SK-N-SH (cell line): ENCODE measurements around the gene CDC123. TPM values are rescaled to one million over a fixed set of nuclear protein-coding genes. Genes with fewer than 3 reads are reported as not detected.

ENCODE experiments used
- CTCF ChIA-PET: fragments of 300-600, 350-600 bp; formaldehyde crosslinking; extraction: SDS; loops from one replicate; lab custom pipeline; 2021; lab: Yijun Ruan, JAX
- POLR2A ChIA-PET: fragments of 350-600 bp; sonication (Branson Sonifier 250); formaldehyde crosslinking; extraction: SDS; loops from one replicate; lab custom pipeline; 2020; ENCODE audit warnings: antibody characterized with exemption, inconsistent platforms; lab: Yijun Ruan, JAX
- DNase-seq: peaks from one replicate; pipeline ENCODE4 v3.0.0; 2012
- H2AFZ ChIP-seq: fragments of 200-600 bp; sonication (generic); 2 replicates; pipeline ENCODE4 v1.8.1; 2016; ENCODE audit warnings: antibody characterized with exemption, mild to moderate bottlenecking, low read depth
- H3F3A ChIP-seq: fragments of 200-600 bp; sonication (generic); replicated peaks from 2 replicates; pipeline ENCODE3; 2016; ENCODE audit warnings: antibody characterized with exemption, mild to moderate bottlenecking; ENCODE audit not compliant: insufficient read depth
- H3K27ac ChIP-seq, 2 experiments: fragments of 200-500 bp in 1 of 2; fragments of 200-600 bp in 1 of 2; sonication (Bioruptor generic) in 1 of 2; sonication (generic), shearing (Covaris generic) in 1 of 2; 2 replicates each; pipeline versions ENCODE4 v1.5.1 to v1.6.1; 2014 to 2016; ENCODE audit warnings: low read depth in 2 of 2, inconsistent platforms in 1 of 2, low read length in 1 of 2, mild to moderate bottlenecking in 1 of 2, mixed read lengths in 1 of 2
- H3K27me3 ChIP-seq: fragments of 200-600 bp; sonication (generic), shearing (Covaris generic); 2 replicates; pipeline ENCODE4 v1.6.1; 2016; ENCODE audit warnings: mixed run types; ENCODE audit not compliant: insufficient read depth
- H3K36me3 ChIP-seq, 2 experiments: fragments of 200-500 bp in 1 of 2; fragments of 200-600 bp in 1 of 2; sonication (Bioruptor generic) in 1 of 2; sonication (generic) in 1 of 2; replicated peaks in 1 of 2; 2 replicates each; pipeline versions ENCODE3 to v1.5.1; 2014 to 2016; ENCODE audit warnings: low read length in 1 of 2, mild to moderate bottlenecking in 1 of 2; ENCODE audit not compliant: insufficient read depth in 2 of 2, control insufficient read depth in 1 of 2
- H3K4me1 ChIP-seq, 2 experiments: fragments of 200-500 bp in 1 of 2; fragments of 200-600 bp in 1 of 2; sonication (Bioruptor generic) in 1 of 2; sonication (generic), shearing (Covaris generic) in 1 of 2; 2 replicates each; pipeline versions ENCODE4 v1.5.1 to v1.6.1; 2014 to 2016; ENCODE audit warnings: low read depth in 1 of 2, low read length in 1 of 2, mixed run types in 1 of 2; ENCODE audit not compliant: insufficient read depth in 2 of 2, control insufficient read depth in 1 of 2
- H3K4me2 ChIP-seq: fragments of 200-600 bp; sonication (generic), shearing (Covaris generic); 2 replicates; pipeline ENCODE4 v1.6.1; 2017; ENCODE audit warnings: mixed run types
- H3K4me3 ChIP-seq, 2 experiments: fragments of 200-500 bp in 1 of 2; fragments of 200-600 bp in 1 of 2; sonication (Bioruptor generic) in 1 of 2; sonication (generic), shearing (Covaris generic) in 1 of 2; 2 replicates each; pipeline versions ENCODE4 v1.5.1 to v1.8.1; 2014 to 2016; ENCODE audit warnings: low read depth in 2 of 2, inconsistent platforms in 1 of 2, low read length in 1 of 2, mild to moderate bottlenecking in 1 of 2, mixed read lengths in 1 of 2, moderate library complexity in 1 of 2
- H3K79me2 ChIP-seq: fragments of 200-600 bp; sonication (generic); 2 replicates; pipeline ENCODE4 v1.8.1; 2017; ENCODE audit warnings: mild to moderate bottlenecking; ENCODE audit not compliant: insufficient read depth
- H3K9ac ChIP-seq: fragments of 200-600 bp; sonication (generic); 2 replicates; pipeline ENCODE4 v1.6.1; 2017; ENCODE audit warnings: mixed run types
- H3K9me2 ChIP-seq: fragments of 200-600 bp; sonication (generic); 2 replicates; pipeline ENCODE4 v1.6.1; 2017; ENCODE audit warnings: mixed run types
- H3K9me3 ChIP-seq: fragments of 200-600 bp; sonication (generic); 2 replicates; pipeline ENCODE4 v1.6.1; 2017; ENCODE audit warnings: mixed run types, mild to moderate bottlenecking, moderate library complexity
- H4K20me1 ChIP-seq: fragments of 200-600 bp; sonication (generic); 2 replicates; pipeline ENCODE4 v1.6.1; 2017; ENCODE audit warnings: mild to moderate bottlenecking, mixed run types; ENCODE audit not compliant: insufficient read depth
- CHD2 ChIP-seq: fragments of 150-350 bp; IDR thresholded peaks from 2 replicates; pipeline ENCODE4 v1.6.1; 2018; ENCODE audit warnings: low read length; ENCODE audit not compliant: partially characterized antibody
- EP300 ChIP-seq, 2 experiments: IDR thresholded peaks; 2 replicates each; pipeline versions ENCODE4 v1.4.0 to v1.6.1; 2012; ENCODE audit warnings: borderline replicate concordance in 1 of 2, low read depth in 1 of 2, low read length in 1 of 2
- EZH2phosphoT487 ChIP-seq: fragments of 200-600 bp; sonication (generic); IDR thresholded peaks from 2 replicates; pipeline ENCODE4 v1.6.1; 2017; ENCODE audit warnings: low read depth, mixed run types, mild to moderate bottlenecking, antibody characterized with exemption, moderate library complexity, borderline replicate concordance
- FOSL2 ChIP-seq: IDR thresholded peaks from 2 replicates; pipeline ENCODE4 v1.4.0; 2012; ENCODE audit warnings: low read depth, mild to moderate bottlenecking, moderate library complexity, borderline replicate concordance
- FOXJ3 ChIP-seq: sonication (generic); formaldehyde crosslinking; IDR thresholded peaks from 2 replicates; pipeline ENCODE4 v1.5.1; 2020; ENCODE audit warnings: mild to moderate bottlenecking, missing genetic modification reagents
- GATA2 ChIP-seq: sonication (generic); formaldehyde crosslinking; IDR thresholded peaks from 2 replicates; pipeline ENCODE4 v1.5.0; 2020; ENCODE audit warnings: mild to moderate bottlenecking, missing genetic modification reagents
- IRF3 ChIP-seq: fragments of 150-350 bp; IDR thresholded peaks from 2 replicates; pipeline ENCODE4 v1.6.1; 2016; ENCODE audit warnings: mild to moderate bottlenecking, low read depth, low read length
- JUND ChIP-seq: IDR thresholded peaks from 2 replicates; pipeline ENCODE4 v1.4.0; 2012
- POLR2AphosphoS5 ChIP-seq: IDR thresholded peaks from 2 replicates; pipeline ENCODE4 v1.6.1; 2012; ENCODE audit warnings: low read depth, low read length
- SMC3 ChIP-seq: IDR thresholded peaks from 2 replicates; pipeline ENCODE4 v1.6.1; 2012; ENCODE audit warnings: low read depth, low read length, improper control_type of control experiment
- TAF1 ChIP-seq: IDR thresholded peaks from 2 replicates; pipeline ENCODE4 v1.6.1; 2012; ENCODE audit warnings: low read depth, mild to moderate bottlenecking, low read length, moderate library complexity, borderline replicate concordance
- USF1 ChIP-seq: IDR thresholded peaks from 2 replicates; pipeline ENCODE4 v1.4.0; 2012; ENCODE audit warnings: low read depth, borderline replicate concordance
- WGBS: methylation state at CpG from one replicate; pipeline ENCODE4 v1.1.6; 2017; ENCODE audit warnings: low lambda C conversion rate; 5-methylcytosine and 5-hydroxymethylcytosine counted together
- polyA plus RNA-seq, 3 experiments: library from polyadenylated mRNA; depleted of rRNA; stranded (reverse); fragments of >200 nt; gene quantifications; 2 replicates each; pipeline ENCODE4 v1.2.3, GENCODE V29; 2012
- TF ChIP-seq, protein P1 (sequence below): IDR thresholded peaks from 2 replicates; pipeline ENCODE4 v1.4.0; 2012; ENCODE audit warnings: low read depth
- TF ChIP-seq, protein P2 (sequence below): fragments of 150-350 bp; IDR thresholded peaks from 2 replicates; pipeline ENCODE4 v1.6.1; 2017; ENCODE audit warnings: antibody characterized with exemption, low read length, low read depth, borderline replicate concordance

The CDC123 gene
- polyA plus RNA-seq, 1 of the 3 experiments (the other 2 are of a cell fraction) = 139 TPM

DNA sequence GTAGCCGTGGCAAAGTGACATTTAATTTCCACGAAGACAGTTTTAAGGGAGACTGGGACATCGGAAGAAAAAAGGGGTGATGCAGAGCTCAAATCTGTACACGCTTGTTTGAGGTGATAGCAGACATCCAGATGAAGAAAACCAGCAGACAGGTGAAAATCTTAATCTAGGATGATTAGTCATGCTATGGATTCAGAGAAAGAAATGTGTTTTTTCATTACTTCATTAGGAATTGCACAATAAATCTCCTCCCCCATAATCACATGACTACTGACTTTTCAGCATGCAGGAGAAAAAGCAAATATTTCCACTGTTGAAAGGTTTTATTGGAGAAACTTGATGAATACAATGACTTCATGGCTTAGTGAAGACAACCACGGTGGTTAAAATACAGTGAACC, 2.8 kb upstream of the CDC123 start (continued):
- TF ChIP-seq EP300 (IDR thresholded peaks at IDR 0.05; ENCODE audit: borderline replicate concordance in 1 of 2, low read depth in 1 of 2, low read length in 1 of 2) (no peak), POLR2AphosphoS5 (no peak), JUND (no peak), CHD2 (no peak), TAF1 (no peak)
- TF ChIP-seq, protein P1, sequence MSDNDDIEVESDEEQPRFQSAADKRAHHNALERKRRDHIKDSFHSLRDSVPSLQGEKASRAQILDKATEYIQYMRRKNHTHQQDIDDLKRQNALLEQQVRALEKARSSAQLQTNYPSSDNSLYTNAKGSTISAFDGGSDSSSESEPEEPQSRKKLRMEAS = no peak

DNA sequence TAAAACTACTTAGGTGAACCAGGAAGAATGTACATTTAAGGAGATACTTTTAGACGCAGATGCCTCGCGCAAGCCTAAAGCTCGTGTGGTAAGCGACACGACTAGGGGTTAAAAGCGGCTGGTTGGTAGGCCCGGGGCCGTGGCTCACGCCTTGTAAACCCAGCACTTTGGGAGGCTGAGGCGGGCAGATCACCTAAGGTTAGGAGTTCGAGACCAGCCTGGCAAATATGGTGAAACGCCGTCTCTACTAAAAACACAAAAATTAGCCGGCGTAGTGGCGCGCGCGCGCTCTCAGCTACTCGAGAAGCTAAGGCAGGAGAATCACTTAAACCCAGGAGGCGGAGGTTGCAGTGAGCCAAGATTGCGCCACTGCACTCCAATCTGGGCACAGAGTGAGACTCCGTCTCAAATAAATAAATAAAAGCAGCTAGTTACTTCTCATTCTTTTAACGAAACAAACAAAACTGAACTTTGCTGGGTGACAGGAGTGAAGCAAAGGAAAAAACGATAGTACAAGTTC, 1.2 kb upstream of the CDC123 start:
- Histone ChIP-seq H4K20me1 (peaks cover 6% of the 10 kb centered on the region; the same call in 1 of the 2 replicates), H3K27ac (peak overlapping the region in 1 of 2 experiments; percentile 94; a peak in 3 of 4 replicates), H3K9me3 (no peaks in the 10 kb centered on the region), H3K9me2 (no peaks in the 10 kb centered on the region), H3K4me3 (peak overlapping the region; percentile 92 to 98), H2AFZ (peak overlapping the region; percentile 94), H3K4me1 (peaks cover 0 to 10% of the 10 kb centered on the region in 2 experiments; a peak in 3 of 4 replicates), H3K36me3 (peaks cover 16 to 28% of the 10 kb centered on the region in 2 experiments), H3K9ac (peak overlapping the region; percentile 92), H3K79me2 (peaks cover 97% of the 10 kb centered on the region), H3F3A (peaks cover 5% of the 10 kb centered on the region), H3K4me2 (peak overlapping the region; percentile 92), H3K27me3 (no peaks in the 10 kb centered on the region)
- 6% methylated on average over 27 of the region's 27 CpGs for WGBS
- TF ChIP-seq EP300 (IDR thresholded peaks at IDR 0.05; ENCODE audit: borderline replicate concordance in 1 of 2, low read depth in 1 of 2, low read length in 1 of 2) (no peak), SMC3 (no peak), FOSL2 (no peak), FOXJ3 (CRISPR knock-in tag) (no peak), IRF3 (no peak), EZH2phosphoT487 (no peak), GATA2 (CRISPR knock-in tag) (no peak), USF1 (no peak)
- TF ChIP-seq, protein P2, sequence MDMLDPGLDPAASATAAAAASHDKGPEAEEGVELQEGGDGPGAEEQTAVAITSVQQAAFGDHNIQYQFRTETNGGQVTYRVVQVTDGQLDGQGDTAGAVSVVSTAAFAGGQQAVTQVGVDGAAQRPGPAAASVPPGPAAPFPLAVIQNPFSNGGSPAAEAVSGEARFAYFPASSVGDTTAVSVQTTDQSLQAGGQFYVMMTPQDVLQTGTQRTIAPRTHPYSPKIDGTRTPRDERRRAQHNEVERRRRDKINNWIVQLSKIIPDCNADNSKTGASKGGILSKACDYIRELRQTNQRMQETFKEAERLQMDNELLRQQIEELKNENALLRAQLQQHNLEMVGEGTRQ = no peak
- TF ChIP-seq, protein P1 = no peak
- peak; percentile 35 for DNase-seq
- CTCF ChIA-PET = interaction anchor here (0.8 to 1.9 kb wide), 6 partner anchors 19 to 170 kb away, joined by 3 to 8 read pairs (median 3); no protein-coding TSS in a partner anchor
- POLR2A ChIA-PET = no interaction called here
